Activated naive CD4-positive, alpha-beta T cell treated with anti-CD3 and anti-CD28 coated beads, Interleukin-2, amount 50 U/mL, for 16 hours (primary cell): ENCODE data around the gene APBA3.

Experiments used
- DNase-seq: peaks from one replicate; pipeline ENCODE4 v3.0.0-alpha.2; 2020

APBA3 gene

DNA sequence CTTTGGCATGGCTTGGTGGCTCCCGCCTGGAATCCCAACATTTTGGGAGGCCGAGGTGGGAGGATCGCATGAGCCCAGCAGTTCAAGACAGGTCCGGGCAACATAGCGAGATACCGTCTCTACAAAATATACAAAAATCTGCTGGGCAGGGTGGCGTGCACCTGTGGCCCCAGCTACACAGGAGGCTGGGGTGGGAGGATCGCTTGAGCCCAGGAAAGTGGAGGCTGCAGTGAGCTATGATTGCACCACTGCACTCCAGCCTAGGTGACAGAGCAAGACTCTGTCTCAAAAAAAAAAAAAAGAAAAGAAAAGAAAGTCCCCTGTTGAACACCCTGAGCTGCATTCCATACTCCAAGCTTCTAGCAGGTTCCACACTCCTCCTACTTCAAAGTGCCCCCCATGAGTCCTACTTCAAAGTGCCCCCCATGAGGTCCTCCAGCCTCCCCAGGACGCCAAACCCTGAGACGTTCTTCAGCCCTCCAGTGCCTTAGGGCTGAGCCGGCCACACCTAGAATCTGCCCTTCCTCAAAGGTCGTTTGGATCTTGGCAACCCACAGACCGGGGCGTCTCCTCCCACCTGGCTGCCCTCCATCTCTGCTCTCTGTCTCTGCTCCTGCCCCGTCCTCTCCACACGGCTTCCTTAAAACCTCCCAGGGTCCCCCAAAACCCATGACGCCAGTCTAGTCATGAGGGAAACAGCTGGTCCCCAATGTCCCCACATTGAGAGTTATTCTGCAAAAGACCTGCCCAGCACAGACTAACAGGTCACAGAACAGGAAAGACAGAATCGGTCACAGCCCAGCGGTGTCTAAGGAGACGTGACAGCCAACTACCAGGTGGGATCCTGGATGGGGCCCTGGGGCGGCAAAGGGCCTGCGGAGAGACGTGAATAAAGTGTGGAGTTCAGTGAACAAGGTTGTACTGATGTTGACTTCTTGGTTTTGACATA, 48.6 kb downstream of the APBA3 start:
- DNase-seq, result no peak

DNA sequence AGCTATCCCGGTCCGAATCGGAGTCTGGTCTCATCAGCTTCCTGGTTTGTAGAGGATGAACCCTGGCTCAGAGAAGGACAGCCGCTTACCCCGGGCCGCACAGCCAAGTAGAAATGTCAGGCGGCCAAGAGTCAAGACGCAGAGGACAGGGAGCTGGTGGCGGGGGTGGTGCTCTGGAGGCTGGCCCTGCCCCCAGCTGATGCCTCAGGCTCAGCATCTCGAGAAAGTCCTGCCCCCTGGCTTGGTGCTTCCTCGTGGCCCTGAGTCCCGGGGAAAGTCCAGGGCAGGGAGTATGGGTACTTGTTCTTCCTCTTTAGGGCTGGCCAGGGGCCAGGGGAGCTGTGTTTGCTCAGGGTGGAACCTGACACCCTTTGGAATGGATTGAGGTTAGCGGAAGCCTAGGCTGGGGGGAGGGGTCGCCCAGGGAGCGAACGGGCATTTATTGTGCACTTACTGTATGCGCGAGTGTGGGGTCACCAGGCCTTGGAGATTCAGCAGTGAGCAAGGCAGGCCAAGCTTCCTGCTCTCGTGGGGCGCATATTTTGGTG, 51.2 kb downstream of the APBA3 start:
- no peak for DNase-seq

DNA sequence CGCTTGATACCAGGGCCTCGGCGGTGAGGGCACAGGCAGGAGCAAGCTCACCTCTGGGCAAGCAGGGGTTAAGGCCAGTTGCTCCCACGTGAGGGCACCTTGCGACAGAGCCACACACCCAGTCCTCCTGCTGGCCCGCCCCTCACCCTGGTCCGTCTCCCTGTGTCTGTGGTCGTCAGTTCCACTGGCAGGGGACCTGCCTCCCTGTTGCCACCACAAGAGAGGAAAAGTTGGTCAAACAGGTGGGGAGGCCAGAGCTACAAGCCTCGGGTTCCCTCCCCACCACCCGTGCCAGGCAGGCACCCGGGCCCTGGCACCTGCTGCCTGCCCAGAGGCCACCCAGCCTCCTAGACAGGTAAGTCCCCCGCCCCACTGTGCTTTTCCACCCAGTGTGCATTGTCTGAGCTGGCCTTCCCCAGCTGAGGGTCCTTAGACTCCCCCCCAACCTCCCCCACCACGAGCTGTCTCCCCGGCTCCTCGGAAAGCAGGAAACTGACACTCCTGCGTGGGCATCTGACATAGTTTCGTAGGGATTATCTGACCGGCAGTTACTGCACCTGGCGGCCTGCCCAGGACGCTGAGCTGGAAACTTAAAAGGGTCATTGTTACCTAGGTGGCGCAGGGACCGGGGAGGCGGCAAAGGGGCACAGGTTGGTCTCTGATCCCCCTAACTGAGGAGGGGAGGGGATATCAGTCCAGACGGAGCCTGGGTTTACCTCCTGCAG, 53.1 kb downstream of the APBA3 start, which contains the start of gene TJP3:
Gene TJP3 (plus strand): TSS at position 178 of the 725 bp plus-strand sequence. CDS start 20,049 bp downstream, outside the sequence.
- DNase-seq, result no peak

DNA sequence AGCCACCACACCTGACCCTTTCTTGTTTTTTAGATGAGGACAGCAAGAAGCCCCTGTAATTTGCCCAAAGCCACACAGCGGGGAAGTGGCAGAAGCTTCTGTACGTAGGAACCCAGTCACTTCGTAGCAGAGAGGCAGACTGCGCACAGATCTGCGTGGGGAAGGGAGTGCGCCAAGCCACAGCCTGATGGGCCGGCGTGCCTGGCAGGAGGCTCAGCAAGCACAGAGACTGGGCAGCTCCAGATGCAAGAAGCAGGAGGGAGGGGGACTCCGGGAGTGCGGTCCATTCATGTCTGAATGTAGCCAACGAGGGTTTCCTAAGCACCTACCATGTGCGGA, 53.7 kb downstream of the APBA3 start:
- DNase-seq, result no peak

DNA sequence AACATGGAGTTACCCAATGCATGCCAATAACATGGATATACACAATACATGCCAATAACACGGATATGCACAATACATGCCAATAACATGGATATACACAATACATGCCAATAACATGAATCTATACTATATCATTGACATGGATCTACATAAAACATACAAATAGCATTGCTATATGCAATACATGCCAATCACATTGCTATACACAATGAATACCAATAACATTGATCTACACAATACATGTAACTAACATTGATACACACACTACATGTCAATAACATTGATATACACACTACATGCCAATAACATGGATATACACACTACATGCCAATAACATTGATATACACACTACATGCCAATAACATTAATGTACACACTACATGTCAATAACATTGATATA, 60.3 kb downstream of the APBA3 start:
- DNase-seq, result no peak
